ENCODE measurements around the gene RFX7.
A peak's percentile ranks its signal among the peaks of the same experiment; 100 is the strongest.

The RFX7 gene

GRCh38 chr15:56126409-56126808 is 117.3 kb downstream of the RFX7 start:
- no peak for DNase-seq (ENCODE audit: low spot score)

- DNase-seq (ENCODE audit: low spot score) = no peak
Measured at GRCh38 chr15:56124391-56124790, 119.3 kb downstream of the RFX7 start.

- no peak for DNase-seq (ENCODE audit: low spot score)
Measured at GRCh38 chr15:56105855-56106254, 137.8 kb downstream of the RFX7 start.

GRCh38 chr15:56102441-56102840 is 141.2 kb downstream of the RFX7 start:
- DNase-seq (ENCODE audit: low spot score) = no peak

GRCh38 chr15:56099311-56099710 is 144.4 kb downstream of the RFX7 start:
- no peak for DNase-seq (ENCODE audit: low spot score)

- DNase-seq (ENCODE audit: low spot score) = no peak
Measured at GRCh38 chr15:56098195-56098863, 145.3 kb downstream of the RFX7 start.

- no peak for DNase-seq (ENCODE audit: low spot score)
Measured at GRCh38 chr15:56095406-56095805, 148.3 kb downstream of the RFX7 start.

- DNase-seq (ENCODE audit: low spot score) = no peak
Measured at GRCh38 chr15:56094171-56094570, 149.5 kb downstream of the RFX7 start.

GRCh38 chr15:56088389-56088788 is 155.3 kb downstream of the RFX7 start:
- no peak for DNase-seq (ENCODE audit: low spot score)

GRCh38 chr15:56086566-56086965 is 157.1 kb downstream of the RFX7 start:
- DNase-seq (ENCODE audit: low spot score) = no peak

- no peak for DNase-seq (ENCODE audit: low spot score)
Measured at GRCh38 chr15:56082263-56082761, 161.4 kb downstream of the RFX7 start.

- DNase-seq (ENCODE audit: low spot score) = no peak
Measured at GRCh38 chr15:56077081-56077480, 166.6 kb downstream of the RFX7 start.

- no peak for DNase-seq (ENCODE audit: low spot score)
Measured at GRCh38 chr15:56076640-56077039, 167.0 kb downstream of the RFX7 start.

GRCh38 chr15:56074481-56075265 is 169.0 kb downstream of the RFX7 start:
- no peak for DNase-seq (ENCODE audit: low spot score)

GRCh38 chr15:56064152-56064551 is 179.5 kb downstream of the RFX7 start:
- no peak for DNase-seq (ENCODE audit: low spot score)

GRCh38 chr15:56059716-56060115 is 184.0 kb downstream of the RFX7 start:
- no peak for DNase-seq (ENCODE audit: low spot score)

- DNase-seq (ENCODE audit: low spot score) = no peak
Measured at GRCh38 chr15:56058986-56059385, 184.7 kb downstream of the RFX7 start.

- no peak for DNase-seq (ENCODE audit: low spot score)
Measured at GRCh38 chr15:56056626-56057025, 187.1 kb downstream of the RFX7 start.

GRCh38 chr15:56053046-56053400 is 190.7 kb downstream of the RFX7 start:
- DNase-seq (ENCODE audit: low spot score) = no peak

- DNase-seq (ENCODE audit: low spot score) = peak; percentile 84
Measured at GRCh38 chr15:56052395-56053045, 191.2 kb downstream of the RFX7 start.

- DNase-seq (ENCODE audit: low spot score) = no peak
Measured at GRCh38 chr15:56051676-56052075, 192.0 kb downstream of the RFX7 start.

- DNase-seq (ENCODE audit: low spot score) = no peak
Measured at GRCh38 chr15:56049577-56049976, 194.1 kb downstream of the RFX7 start.

GRCh38 chr15:56047354-56047753 is 196.3 kb downstream of the RFX7 start:
- DNase-seq (ENCODE audit: low spot score) = no peak
